ENCODE results near the gene EYS. TPM values are rescaled to one million over a fixed set of nuclear protein-coding genes. Genes with fewer than 3 reads are reported as not detected.

EYS gene
- total RNA-seq, 1 experiment from 2014 or later, result not detected

GRCh38 chr6:64737418-64737817 lies 969.6 kb downstream of the EYS start:
- POLR2A ChIA-PET, result no interaction called here
- H3K36me3 ChIP-seq (ENCODE audit: control insufficient read depth in 1 of 2, insufficient read depth in 2 of 2, low read length in 2 of 2), result no peaks in the 10 kb centered on the region
- H3K27ac ChIP-seq (ENCODE audit: low read depth, low read length), result no peak overlapping the region
- no peak overlapping the region for H3K4me3 ChIP-seq (replicated peaks in 1 of 2; ENCODE audit: low read depth in 1 of 2, low read length in 2 of 2)
- ATAC-seq, result no peak
- CTCF ChIA-PET, result no interaction called here
- no peak overlapping the region for H3K4me2 ChIP-seq (ENCODE audit: low read length)
- no peaks in the 10 kb centered on the region for H3K4me1 ChIP-seq (ENCODE audit: control insufficient read depth in 1 of 2, insufficient read depth in 2 of 2, low read length in 2 of 2)
- intact Hi-C loops (cut with micrococcal nuclease), result no loop called here
- TF ChIP-seq CBX3 (IDR thresholded peaks at IDR 0.05; ENCODE audit: low read depth), result no peak
- H3K27me3 ChIP-seq (ENCODE audit: insufficient read depth, low read length), result no peaks in the 10 kb centered on the region
- DNase-seq (ENCODE audit: low read depth, low spot score), result no peak
- no peak overlapping the region for H3K9ac ChIP-seq (ENCODE audit: low read length)
- no peak overlapping the region for H2AFZ ChIP-seq (ENCODE audit: low read depth, low read length, poor library complexity, severe bottlenecking)
- no peaks in the 10 kb centered on the region for H4K20me1 ChIP-seq (ENCODE audit: insufficient read depth)
- H3K9me2 ChIP-seq (ENCODE audit: insufficient read depth), result no peaks in the 10 kb centered on the region
- H3K79me2 ChIP-seq (ENCODE audit: insufficient read depth, low read length), result no peaks in the 10 kb centered on the region
- RAD21 ChIA-PET (ENCODE audit: low non-redundant PET in 1 of 2, low total read pairs in 2 of 2, uncharacterized antibody in 2 of 2, unreplicated experiment in 2 of 2), result no interaction called here
- H3K9me3 ChIP-seq (ENCODE audit: control insufficient read depth in 1 of 2, insufficient read depth in 1 of 2, low read depth in 1 of 2, low read length in 2 of 2), result peaks cover 10 to 36% of the 10 kb centered on the region in 2 experiments; a peak in 3 of 4 replicates
- BruUV-seq (replicated peaks), result no TSS peak

- intact Hi-C loops (cut with micrococcal nuclease), result no loop called here
- Histone ChIP-seq H3K9me3 (ENCODE audit: control insufficient read depth in 1 of 2, insufficient read depth in 1 of 2, low read depth in 1 of 2, low read length in 2 of 2) (peaks cover 10 to 30% of the 10 kb centered on the region in 2 experiments; a peak in 3 of 4 replicates), H3K27me3 (ENCODE audit: insufficient read depth, low read length) (no peaks in the 10 kb centered on the region), H3K27ac (ENCODE audit: low read depth, low read length) (no peak overlapping the region), H3K36me3 (ENCODE audit: control insufficient read depth in 1 of 2, insufficient read depth in 2 of 2, low read length in 2 of 2) (no peaks in the 10 kb centered on the region), H3K4me2 (ENCODE audit: low read length) (no peak overlapping the region), H4K20me1 (ENCODE audit: insufficient read depth) (no peaks in the 10 kb centered on the region), H3K9ac (ENCODE audit: low read length) (no peak overlapping the region), H2AFZ (ENCODE audit: low read depth, low read length, poor library complexity, severe bottlenecking) (no peak overlapping the region), H3K4me3 (replicated peaks in 1 of 2; ENCODE audit: low read depth in 1 of 2, low read length in 2 of 2) (no peak overlapping the region), H3K9me2 (ENCODE audit: insufficient read depth) (no peaks in the 10 kb centered on the region), H3K4me1 (ENCODE audit: control insufficient read depth in 1 of 2, insufficient read depth in 2 of 2, low read length in 2 of 2) (no peaks in the 10 kb centered on the region), H3K79me2 (ENCODE audit: insufficient read depth, low read length) (no peaks in the 10 kb centered on the region)
- ATAC-seq (no peak), DNase-seq (ENCODE audit: low read depth, low spot score) (no peak)
- TF ChIP-seq POLR2A (IDR thresholded peaks at IDR 0.05; ENCODE audit: borderline replicate concordance, extremely low read depth, insufficient read depth, insufficient read length) (no peak), POLR2AphosphoS5 (IDR thresholded peaks at IDR 0.05; ENCODE audit: low read depth, low read length) (no peak), ZFX (IDR thresholded peaks at IDR 0.05) (no peak), ATF3 (IDR thresholded peaks at IDR 0.05) (no peak), EGR1 (IDR thresholded peaks at IDR 0.05; ENCODE audit: low read depth) (no peak), SIN3A (IDR thresholded peaks at IDR 0.05; ENCODE audit: low read depth) (no peak), SRF (IDR thresholded peaks at IDR 0.05; ENCODE audit: low read depth) (no peak), FOSL1 (IDR thresholded peaks at IDR 0.05; ENCODE audit: low read depth) (no peak), MAX (IDR thresholded peaks at IDR 0.05) (no peak), YY1 (IDR thresholded peaks at IDR 0.05; ENCODE audit: extremely low read depth, insufficient replicate concordance, low read depth, low read length) (no peak), ZNF274 (IDR thresholded peaks at IDR 0.05; ENCODE audit: low read depth, low read length) (no peak), REST (IDR thresholded peaks at IDR 0.05; ENCODE audit: low read depth) (no peak), SP1 (IDR thresholded peaks at IDR 0.05; ENCODE audit: low read depth) (no peak), CEBPB (IDR thresholded peaks at IDR 0.05; ENCODE audit: low read depth) (no peak), RAD21 (IDR thresholded peaks at IDR 0.05; ENCODE audit: low read depth) (no peak), TCF7L2 (IDR thresholded peaks at IDR 0.05; ENCODE audit: borderline replicate concordance, extremely low read depth, insufficient read depth, insufficient read length) (no peak), EZH2phosphoT487 (IDR thresholded peaks at IDR 0.05; ENCODE audit: borderline replicate concordance) (no peak)
- ChIA-PET POLR2A (no interaction called here), CTCF (no interaction called here), RAD21 (ENCODE audit: low non-redundant PET in 1 of 2, low total read pairs in 2 of 2, uncharacterized antibody in 2 of 2, unreplicated experiment in 2 of 2) (no interaction called here)
- BruUV-seq (replicated peaks), result no TSS peak
These were observed 970.5 kb downstream of the EYS start for GRCh38 chr6:64736421-64736950.
